Transverse colon (tissue), 4 donors: ENCODE measurements around the gene MAP2K6. TPM values are rescaled to one million over a fixed set of nuclear protein-coding genes. Genes with fewer than 3 reads are reported as not detected.

Source experiments
- DNase-seq: peaks from one replicate; pipeline ENCODE4 v3.0.0-alpha.2; 2019
- H3K27ac ChIP-seq, 4 donors: fragments of 200-600 bp; sonication (generic); 2 replicates each; pipeline ENCODE4 v1.5.1; 2016 to 2018; ENCODE audit warnings: inconsistent platforms in 4 of 4
- H3K27me3 ChIP-seq: fragments of 200-600 bp; sonication (generic); 2 replicates; pipeline ENCODE4 v1.5.1; 2017; ENCODE audit warnings: inconsistent platforms
- H3K36me3 ChIP-seq, 4 donors: fragments of 200-600 bp; sonication (generic); 2 replicates each; pipeline ENCODE4 v1.5.1; 2017 to 2019; ENCODE audit warnings: inconsistent platforms in 4 of 4
- H3K4me1 ChIP-seq, 4 donors: fragments of 200-600 bp; sonication (generic); 2 replicates each; pipeline ENCODE4 v1.5.1; 2017 to 2020; ENCODE audit warnings: inconsistent platforms in 4 of 4
- H3K4me3 ChIP-seq, 4 donors: fragments of 200-600 bp; sonication (generic); 1 replicate in 1 of 4; 2 replicates in 3 of 4; pipeline versions ENCODE4 v1.5.1 to v1.6.1; 2017 to 2019; ENCODE audit warnings: inconsistent platforms in 4 of 4
- H3K9me3 ChIP-seq, 2 donors: fragments of 200-600 bp; sonication (generic); 2 replicates each; pipeline ENCODE4 v1.5.1; 2017 to 2019; ENCODE audit warnings: inconsistent platforms in 2 of 2
- EP300 ChIP-seq: sonication (generic); formaldehyde crosslinking; IDR thresholded peaks from one replicate; pipeline ENCODE4 v1.6.1; 2017; ENCODE audit warnings: antibody characterized with exemption, low read depth
- POLR2A ChIP-seq: fragments of 450-650 bp; IDR thresholded peaks from one replicate; pipeline ENCODE4 v1.6.1; 2016; ENCODE audit warnings: antibody characterized with exemption, mild to moderate bottlenecking, moderate library complexity
- POLR2AphosphoS5 ChIP-seq, 3 donors: sonication (generic); formaldehyde crosslinking; IDR thresholded peaks; one replicate each; pipeline ENCODE4 v1.6.1; 2016; ENCODE audit warnings: antibody characterized with exemption in 3 of 3
- WGBS, 2 donors: methylation state at CpG; one replicate each; pipeline ENCODE4 v1.1.5; 2018; ENCODE audit warnings: low coverage in 1 of 2; 5-methylcytosine and 5-hydroxymethylcytosine counted together
- in situ Hi-C, 4 donors: fragments of 200-750 bp; cut with MboI; loops; one replicate each; pipeline versions ENCODE4 v1.15.0 to v1.15.1; 2017; ENCODE audit warnings: low sequenced_read_pairs in 3 of 4, low pct_ligation_motif_present in 1 of 4, low pct_unique_long_range_greater_than_20kb in 1 of 4
- intact Hi-C: fragments of 100-400 bp; cut with DNase I; formaldehyde crosslinking; loops from one replicate; pipeline ENCODE4 v1.15.1; 2023; ENCODE audit warnings: low total_unique reads
- total RNA-seq, 4 donors: library from RNA; depleted of rRNA; stranded (reverse); fragments of >200 nt; gene quantifications; one replicate each; pipeline ENCODE4 v1.1.0, GENCODE V29; 2016
- TF ChIP-seq, protein P1 (sequence below), 5 experiments: fragments of 200-600 bp in 3 of 5; fragments of 450-650 bp in 2 of 5; sonication (generic) in 3 of 5; IDR thresholded peaks; 1 replicate in 2 of 5; 2 replicates in 3 of 5; pipeline ENCODE4 v1.5.1; 2016 to 2017; ENCODE audit warnings: antibody characterized with exemption in 5 of 5, inconsistent platforms in 3 of 5, mild to moderate bottlenecking in 2 of 5, moderate library complexity in 1 of 5

MAP2K6 gene
- total RNA-seq, 4 donors from 2014 or later = 16.1 to 50.7 (median 45.8) TPM

DNA sequence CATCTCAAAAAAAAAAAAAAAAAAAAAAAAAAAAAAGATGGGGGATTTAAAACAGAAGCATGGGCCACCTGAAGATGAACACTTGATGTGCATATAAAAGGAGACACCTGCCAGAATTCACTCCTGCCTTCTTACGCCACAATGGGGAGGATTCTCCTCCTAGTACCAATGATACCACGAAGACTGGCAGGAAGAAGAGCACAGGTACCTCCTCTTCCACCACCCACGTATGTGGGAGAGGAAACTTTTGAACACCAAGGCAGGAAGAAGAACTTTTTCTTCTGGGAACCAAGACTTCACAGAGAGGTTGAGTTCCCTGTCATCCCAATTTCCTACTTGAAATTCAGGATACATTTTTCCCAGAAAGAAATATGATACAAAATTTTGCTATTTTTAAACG is 2.7 kb upstream of the MAP2K6 start:
- H3K36me3 ChIP-seq = no peaks in the 10 kb centered on the region
- DNase-seq = no peak
- 72 to 82% methylated on average over 1 to 4 of the region's 4 CpGs for WGBS, 2 donors
- H3K4me3 ChIP-seq = no peak overlapping the region
- H3K27ac ChIP-seq = no peak overlapping the region
- no peak for TF ChIP-seq POLR2AphosphoS5 (IDR thresholded peaks at IDR 0.05)
- no peak for TF ChIP-seq POLR2A
- no peak for TF ChIP-seq EP300
- TF ChIP-seq, protein P1, sequence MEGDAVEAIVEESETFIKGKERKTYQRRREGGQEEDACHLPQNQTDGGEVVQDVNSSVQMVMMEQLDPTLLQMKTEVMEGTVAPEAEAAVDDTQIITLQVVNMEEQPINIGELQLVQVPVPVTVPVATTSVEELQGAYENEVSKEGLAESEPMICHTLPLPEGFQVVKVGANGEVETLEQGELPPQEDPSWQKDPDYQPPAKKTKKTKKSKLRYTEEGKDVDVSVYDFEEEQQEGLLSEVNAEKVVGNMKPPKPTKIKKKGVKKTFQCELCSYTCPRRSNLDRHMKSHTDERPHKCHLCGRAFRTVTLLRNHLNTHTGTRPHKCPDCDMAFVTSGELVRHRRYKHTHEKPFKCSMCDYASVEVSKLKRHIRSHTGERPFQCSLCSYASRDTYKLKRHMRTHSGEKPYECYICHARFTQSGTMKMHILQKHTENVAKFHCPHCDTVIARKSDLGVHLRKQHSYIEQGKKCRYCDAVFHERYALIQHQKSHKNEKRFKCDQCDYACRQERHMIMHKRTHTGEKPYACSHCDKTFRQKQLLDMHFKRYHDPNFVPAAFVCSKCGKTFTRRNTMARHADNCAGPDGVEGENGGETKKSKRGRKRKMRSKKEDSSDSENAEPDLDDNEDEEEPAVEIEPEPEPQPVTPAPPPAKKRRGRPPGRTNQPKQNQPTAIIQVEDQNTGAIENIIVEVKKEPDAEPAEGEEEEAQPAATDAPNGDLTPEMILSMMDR (IDR thresholded peaks at IDR 0.05) = no peak
- intact Hi-C loops = no loop called here
- peaks cover 3 to 20% (median 9%) of the 10 kb centered on the region in 4 donors for H3K4me1 ChIP-seq
- no peaks in the 10 kb centered on the region for H3K9me3 ChIP-seq
- in situ Hi-C loops = no loop called here
- no peaks in the 10 kb centered on the region for H3K27me3 ChIP-seq

DNA sequence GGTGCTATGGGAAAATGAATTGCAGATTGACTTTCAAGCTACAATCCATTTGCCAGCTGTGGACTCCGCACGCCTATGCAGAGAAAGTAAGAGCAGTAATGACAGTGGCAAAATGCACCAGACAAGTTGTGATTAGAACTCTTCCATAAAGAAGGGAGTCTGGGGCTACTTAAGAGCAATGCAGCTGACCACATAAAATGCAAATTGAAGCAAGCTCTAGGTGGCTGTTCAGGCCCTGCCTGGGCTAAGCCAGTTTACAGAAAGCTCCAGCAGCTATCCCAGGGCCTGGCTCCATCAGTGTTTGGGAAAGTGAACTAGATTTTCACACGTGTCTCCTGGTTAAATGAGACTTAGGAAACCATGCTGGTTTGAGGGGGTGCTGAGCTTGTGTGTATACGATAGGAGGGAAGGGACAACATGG is 2.2 kb upstream of the MAP2K6 start:
- WGBS, 2 donors = 76 to 85% methylated on average over 4 of the region's 4 CpGs
- in situ Hi-C loops = no loop called here

DNA sequence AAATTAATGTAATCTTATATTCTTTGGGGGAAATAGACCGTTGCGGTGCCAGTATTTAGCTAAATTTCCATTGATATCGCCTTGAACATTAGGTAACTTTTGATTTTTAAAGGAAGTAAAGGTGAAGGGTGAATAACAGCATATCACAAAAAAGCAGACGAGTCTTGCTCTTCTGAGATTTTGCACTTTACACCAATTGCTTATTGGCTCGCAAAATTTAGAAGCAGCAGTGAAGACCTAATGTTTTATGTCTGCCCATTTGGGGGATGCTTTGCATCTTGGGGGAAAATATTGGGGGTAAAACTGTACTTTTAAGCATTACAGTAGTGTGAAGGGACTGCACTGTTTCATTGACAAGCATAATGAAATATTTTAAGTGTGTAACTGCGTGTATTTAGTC is 934 bp downstream of the MAP2K6 start:
- DNase-seq = no peak
- H3K27me3 ChIP-seq = no peaks in the 10 kb centered on the region
- intact Hi-C loops = loop anchor here (2.0 kb wide), 1 partner anchor 57 kb away; no protein-coding TSS in a partner anchor
- peak overlapping the region in 3 of 4 donors; percentile 40 to 65 (median 42) for H3K4me3 ChIP-seq
- peak overlapping the region; percentile 55 to 80 (median 73) for H3K27ac ChIP-seq
- in situ Hi-C loops = no loop called here
- H3K36me3 ChIP-seq = no peaks in the 10 kb centered on the region
- no peaks in the 10 kb centered on the region for H3K9me3 ChIP-seq
- TF ChIP-seq, protein P1 (IDR thresholded peaks at IDR 0.05) = no peak
- no peak for TF ChIP-seq EP300
- TF ChIP-seq POLR2AphosphoS5 (IDR thresholded peaks at IDR 0.05) = no peak
- TF ChIP-seq POLR2A = no peak
- 4% methylated on average over 6 of the region's 6 CpGs for WGBS, 2 donors
- H3K4me1 ChIP-seq = peaks cover 9 to 47% (median 25%) of the 10 kb centered on the region in 4 donors

More for the DNA sequence above, 2.2 kb upstream of the MAP2K6 start:
- TF ChIP-seq, protein P1 (IDR thresholded peaks at IDR 0.05) = no peak
- no peak for TF ChIP-seq EP300
- TF ChIP-seq POLR2A = no peak
- no peak for TF ChIP-seq POLR2AphosphoS5 (IDR thresholded peaks at IDR 0.05)
- Histone ChIP-seq H3K27me3 (no peaks in the 10 kb centered on the region), H3K9me3 (no peaks in the 10 kb centered on the region), H3K4me3 (no peak overlapping the region), H3K36me3 (no peaks in the 10 kb centered on the region), H3K4me1 (peaks cover 5 to 25% (median 14%) of the 10 kb centered on the region in 4 donors), H3K27ac (no peak overlapping the region)
- DNase-seq = no peak
- intact Hi-C loops = no loop called here

DNA sequence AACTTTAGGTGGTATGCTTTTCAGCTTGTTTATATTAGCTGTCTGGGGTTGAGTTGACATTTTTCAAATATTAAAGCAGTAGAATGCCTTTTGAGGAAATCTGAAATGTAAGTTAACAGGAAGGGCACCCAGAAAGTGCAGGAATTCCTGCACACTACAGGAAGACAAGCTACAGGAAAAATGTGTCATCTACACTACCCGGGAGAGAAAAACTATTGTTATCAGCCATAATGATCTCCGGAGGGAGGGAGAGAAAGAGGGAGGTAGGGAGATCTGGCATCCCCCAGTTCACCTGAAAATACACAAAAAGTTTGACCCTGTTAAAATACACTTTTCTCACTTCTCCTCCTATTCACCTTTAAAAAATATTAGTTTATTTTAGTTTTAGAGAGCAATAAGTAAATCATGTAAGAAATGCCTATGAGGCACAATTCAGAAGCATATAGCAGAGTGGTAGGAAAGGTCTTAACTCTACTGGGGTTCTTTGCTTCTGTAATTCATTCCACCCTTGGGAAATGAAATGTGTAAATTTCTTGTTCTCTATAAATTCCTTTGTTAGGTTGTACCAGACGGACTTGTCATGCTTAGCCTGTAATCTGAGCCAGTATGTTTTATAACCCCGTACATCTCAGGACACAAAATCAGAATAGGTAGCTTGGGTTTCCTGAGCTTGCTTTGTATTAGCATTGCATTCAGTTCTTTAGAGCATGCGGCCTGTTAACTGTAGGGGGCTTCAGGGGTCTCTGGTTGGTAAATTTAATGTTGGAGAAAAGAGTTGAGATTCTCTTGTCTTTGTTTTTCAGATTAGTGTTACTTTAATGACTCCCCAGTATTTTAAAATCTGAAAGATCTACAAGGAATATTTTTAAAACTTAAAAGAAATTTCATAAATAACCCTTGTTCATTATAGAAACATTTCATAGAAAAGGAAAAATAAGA is 3.3 kb downstream of the MAP2K6 start:
- intact Hi-C loops = no loop called here
- Histone ChIP-seq H3K4me3 (no peak overlapping the region), H3K9me3 (no peaks in the 10 kb centered on the region), H3K27ac (peak overlapping the region in 2 of 4 donors; percentile 55 to 74), H3K27me3 (no peaks in the 10 kb centered on the region), H3K4me1 (peaks cover 9 to 47% (median 25%) of the 10 kb centered on the region in 4 donors), H3K36me3 (no peaks in the 10 kb centered on the region)
- no peak for TF ChIP-seq POLR2A
- TF ChIP-seq EP300 = no peak
- TF ChIP-seq, protein P1 (IDR thresholded peaks at IDR 0.05) = no peak
- TF ChIP-seq POLR2AphosphoS5 (IDR thresholded peaks at IDR 0.05) = no peak
- no peak for DNase-seq
- in situ Hi-C loops = no loop called here
- 32 to 37% methylated on average over 3 to 5 of the region's 5 CpGs for WGBS, 2 donors
